GM12878 (cell line): ENCODE measurements around the gene SNF8. TPM values are rescaled to one million over a fixed set of nuclear protein-coding genes. Genes with fewer than 3 reads are reported as not detected.

ENCODE experiments used
- CBFB ChIP-seq: IDR thresholded peaks from 2 replicates; pipeline ENCODE4 v1.6.1; 2016; ENCODE audit warnings: antibody characterized with exemption, low read depth
- CHD2 ChIP-seq: IDR thresholded peaks from 2 replicates; pipeline ENCODE4 v1.6.1; 2011; ENCODE audit warnings: low read depth, low read length, improper control_type of control experiment, borderline replicate concordance
- E2F8 ChIP-seq: fragments of 450-650 bp; IDR thresholded peaks from 2 replicates; pipeline ENCODE4 v1.6.1; 2018; ENCODE audit warnings: mild to moderate bottlenecking, low read depth, moderate library complexity; ENCODE audit not compliant: partially characterized antibody
- ELK1 ChIP-seq: IDR thresholded peaks from 2 replicates; pipeline ENCODE4 v1.6.1; 2012; ENCODE audit warnings: low read depth, low read length, improper control_type of control experiment
- HDAC6 ChIP-seq: fragments of 200-600 bp; sonication (generic); IDR thresholded peaks from one replicate; pipeline ENCODE4 v1.8.0; 2017; ENCODE audit warnings: antibody characterized with exemption; ENCODE audit not compliant: unreplicated experiment
- KAT2A ChIP-seq: conservative IDR thresholded peaks from 2 replicates; pipeline ENCODE4 v1.6.1; 2011; ENCODE audit warnings: low read depth, low read length; ENCODE audit not compliant: control insufficient read depth
- KDM1A ChIP-seq: fragments of 200-600 bp; sonication (generic); IDR thresholded peaks from 2 replicates; pipeline ENCODE4 v1.6.1; 2016; ENCODE audit warnings: borderline replicate concordance
- NR2F1 ChIP-seq: fragments of 450-650 bp; conservative IDR thresholded peaks from 2 replicates; pipeline ENCODE4 v1.6.1; 2017; ENCODE audit warnings: mild to moderate bottlenecking
- PML ChIP-seq: IDR thresholded peaks from 2 replicates; pipeline ENCODE4 v1.6.1; 2012; ENCODE audit warnings: low read length, inconsistent platforms
- RFX5 ChIP-seq: IDR thresholded peaks from 2 replicates; pipeline ENCODE4 v1.6.1; 2011; ENCODE audit warnings: low read depth, low read length, improper control_type of control experiment
- SREBF2 ChIP-seq: IDR thresholded peaks from 2 replicates; pipeline ENCODE4 v1.6.1; 2012; ENCODE audit warnings: mild to moderate bottlenecking, low read length
- YBX1 ChIP-seq: fragments of 450-650 bp; IDR thresholded peaks from 2 replicates; pipeline ENCODE4 v1.6.1; 2016; ENCODE audit warnings: antibody characterized with exemption
- ZBTB11 ChIP-seq: fragments of 450-650 bp; formaldehyde crosslinking; IDR thresholded peaks from 2 replicates; pipeline ENCODE4 v1.5.0; 2022; ENCODE audit warnings: mild to moderate bottlenecking, missing genetic modification characterization
- polyA plus RNA-seq, 11 experiments: library from polyadenylated mRNA; depleted of rRNA in 4 of 11; unstranded in 6 of 11; stranded (reverse) in 5 of 11; fragments of >200 nt; fragmentation: Nextera tagmentation in 4 of 11; fragmentation: Illumina TruSeq in 1 of 11; extraction: Ambion mirVana in 4 of 11; extraction: Trizol in 1 of 11; gene quantifications; 1 replicate in 1 of 11; 2 replicates in 10 of 11; pipeline versions ENCODE4 v1.2.1 to v1.2.3, GENCODE V29; 2011 to 2016; ENCODE audit warnings: inconsistent platforms in 2 of 11, missing spikeins in 2 of 11, low read depth in 1 of 11
- total RNA-seq, 4 experiments: library from RNA; depleted of rRNA in 3 of 4; stranded (reverse); fragments of >200 nt in 3 of 4; fragmentation: Illumina TruSeq in 1 of 4; extraction: Trizol in 1 of 4; gene quantifications; 2 replicates each; pipeline versions ENCODE4 v1.2.1 to v1.2.3, GENCODE V29; 2013 to 2021
- TF ChIP-seq, protein P1 (sequence below): fragments of 450-650 bp; IDR thresholded peaks from 2 replicates; pipeline ENCODE4 v1.6.1; 2016; ENCODE audit warnings: mild to moderate bottlenecking, moderate library complexity, borderline replicate concordance

The SNF8 gene
- total and polyA plus RNA-seq, 10 of the 15 experiments (the other 5 are each of a cell fraction or from before 2014, with no cell fraction given): 6.1 to 228 (median 95.6) TPM

DNA sequence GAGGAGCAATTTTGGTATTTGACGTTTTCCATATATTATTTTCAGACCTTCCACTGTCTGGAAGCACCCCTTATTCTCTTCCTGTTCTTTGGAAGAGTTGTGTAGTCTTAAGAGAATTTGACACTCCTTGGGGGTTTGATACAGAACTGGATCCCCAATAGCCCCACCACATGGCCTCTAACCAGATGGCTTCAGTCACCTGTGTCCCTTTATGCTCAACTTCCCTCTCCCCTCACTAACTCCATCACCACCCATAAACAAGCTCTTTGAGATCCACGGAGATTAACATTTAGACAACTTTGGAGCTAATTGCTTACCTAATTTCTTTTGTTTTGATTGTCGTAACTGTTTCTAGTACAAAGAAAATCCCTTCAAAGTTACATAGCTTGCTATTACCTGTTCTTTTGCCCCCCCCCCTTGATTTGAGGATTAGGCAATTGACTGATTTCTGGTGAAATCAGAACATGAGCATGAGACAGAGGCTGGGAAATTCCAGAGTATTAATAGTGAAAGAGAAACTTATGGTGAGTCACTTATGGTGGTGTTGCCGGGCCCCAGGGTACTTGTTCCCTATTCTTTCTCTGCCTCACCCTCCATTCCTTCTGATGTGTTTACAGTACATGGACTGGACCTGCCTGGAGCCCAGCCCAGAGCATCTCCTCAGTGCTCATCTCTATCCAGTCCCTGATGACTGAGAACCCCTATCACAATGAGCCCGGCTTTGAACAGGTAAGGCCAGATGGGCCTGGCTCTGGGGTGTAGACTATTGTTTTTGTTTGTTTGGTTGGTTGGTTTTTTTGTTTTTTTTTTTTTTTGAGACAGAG, 29.0 kb downstream of the SNF8 start (continued):
- peak; percentile 70 for TF ChIP-seq ZBTB11 (CRISPR knock-in tag)
- TF ChIP-seq CBFB: peak; percentile 61; the same call in 1 of the 2 replicates
- no peak for TF ChIP-seq E2F8
- no peak for TF ChIP-seq SREBF2
- no peak for TF ChIP-seq RFX5
- TF ChIP-seq CHD2: no peak
- TF ChIP-seq YBX1: no peak
- no peak for TF ChIP-seq HDAC6
- no peak for TF ChIP-seq NR2F1
- no peak for TF ChIP-seq ELK1
- no peak for TF ChIP-seq KDM1A
- TF ChIP-seq PML: peak; percentile 82
- TF ChIP-seq KAT2A: no peak
- TF ChIP-seq, protein P1, sequence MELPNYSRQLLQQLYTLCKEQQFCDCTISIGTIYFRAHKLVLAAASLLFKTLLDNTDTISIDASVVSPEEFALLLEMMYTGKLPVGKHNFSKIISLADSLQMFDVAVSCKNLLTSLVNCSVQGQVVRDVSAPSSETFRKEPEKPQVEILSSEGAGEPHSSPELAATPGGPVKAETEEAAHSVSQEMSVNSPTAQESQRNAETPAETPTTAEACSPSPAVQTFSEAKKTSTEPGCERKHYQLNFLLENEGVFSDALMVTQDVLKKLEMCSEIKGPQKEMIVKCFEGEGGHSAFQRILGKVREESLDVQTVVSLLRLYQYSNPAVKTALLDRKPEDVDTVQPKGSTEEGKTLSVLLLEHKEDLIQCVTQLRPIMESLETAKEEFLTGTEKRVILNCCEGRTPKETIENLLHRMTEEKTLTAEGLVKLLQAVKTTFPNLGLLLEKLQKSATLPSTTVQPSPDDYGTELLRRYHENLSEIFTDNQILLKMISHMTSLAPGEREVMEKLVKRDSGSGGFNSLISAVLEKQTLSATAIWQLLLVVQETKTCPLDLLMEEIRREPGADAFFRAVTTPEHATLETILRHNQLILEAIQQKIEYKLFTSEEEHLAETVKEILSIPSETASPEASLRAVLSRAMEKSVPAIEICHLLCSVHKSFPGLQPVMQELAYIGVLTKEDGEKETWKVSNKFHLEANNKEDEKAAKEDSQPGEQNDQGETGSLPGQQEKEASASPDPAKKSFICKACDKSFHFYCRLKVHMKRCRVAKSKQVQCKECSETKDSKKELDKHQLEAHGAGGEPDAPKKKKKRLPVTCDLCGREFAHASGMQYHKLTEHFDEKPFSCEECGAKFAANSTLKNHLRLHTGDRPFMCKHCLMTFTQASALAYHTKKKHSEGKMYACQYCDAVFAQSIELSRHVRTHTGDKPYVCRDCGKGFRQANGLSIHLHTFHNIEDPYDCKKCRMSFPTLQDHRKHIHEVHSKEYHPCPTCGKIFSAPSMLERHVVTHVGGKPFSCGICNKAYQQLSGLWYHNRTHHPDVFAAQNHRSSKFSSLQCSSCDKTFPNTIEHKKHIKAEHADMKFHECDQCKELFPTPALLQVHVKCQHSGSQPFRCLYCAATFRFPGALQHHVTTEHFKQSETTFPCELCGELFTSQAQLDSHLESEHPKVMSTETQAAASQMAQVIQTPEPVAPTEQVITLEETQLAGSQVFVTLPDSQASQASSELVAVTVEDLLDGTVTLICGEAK: no peak; the same call in 1 of the 2 replicates
